T-helper 2 cell treated with Interferon-gamma antibody and Interleukin-4, amounts not matched to agents 100 ng/mL and 5 ng/mL, for 36 hours (primary cell): ENCODE measurements around the gene PRRX2. TPM values are rescaled to one million over a fixed set of nuclear protein-coding genes. Genes with fewer than 3 reads are reported as not detected.

ENCODE experiments used
- intact Hi-C: fragments of 100-400 bp; cut with micrococcal nuclease; formaldehyde crosslinking; loops from one replicate; pipeline ENCODE4 v1.15.1; 2023
- total RNA-seq: library from RNA; stranded (reverse); gene quantifications from 2 replicates; pipeline ENCODE4 v1.2.3, GENCODE V29; 2022

PRRX2 gene
- 0.64 and 0.73 TPM in 2 replicates for total RNA-seq

- intact Hi-C loops = no loop called here
Measured at GRCh38 chr9:129665389-129665775, at the start of gene PRRX2. TSS of gene PRRX2 (plus strand) at chr9:129665647. CDS start at chr9:129665868, 221 bp downstream.

GRCh38 chr9:129617167-129617566, 48.3 kb upstream of the PRRX2 start:
- intact Hi-C loops = loop anchor here (10.0 kb wide), 1 partner anchor 232 kb away; no protein-coding TSS in a partner anchor

- intact Hi-C loops = loop anchor here (10.0 kb wide), 1 partner anchor 235 kb away; no protein-coding TSS in a partner anchor
Measured at GRCh38 chr9:129619787-129620668, 45.4 kb upstream of the PRRX2 start.

- intact Hi-C loops = no loop called here
Measured at GRCh38 chr9:129620669-129621295, 44.7 kb upstream of the PRRX2 start, which contains the start of gene C9orf50. TSS of gene C9orf50 (minus strand) at chr9:129621101. CDS start at chr9:129620574, 527 bp downstream.

GRCh38 chr9:129623331-129623730, 42.1 kb upstream of the PRRX2 start:
- intact Hi-C loops = no loop called here

- intact Hi-C loops = loop anchor here (1.0 kb wide), 1 partner anchor 485 kb away; no protein-coding TSS in a partner anchor
Measured at GRCh38 chr9:129624168-129624759, 41.2 kb upstream of the PRRX2 start.

GRCh38 chr9:129624947-129625346, 40.5 kb upstream of the PRRX2 start:
- intact Hi-C loops = loop anchor here (1.0 to 5.0 kb wide), 2 partner anchors 262 to 486 kb away; no protein-coding TSS in a partner anchor

GRCh38 chr9:129626079-129626624, 39.3 kb upstream of the PRRX2 start, which contains the start of gene NTMT1:
TSS of gene NTMT1 (plus strand) at chr9:129626163. CDS start at chr9:129632704, 6,541 bp downstream.
- intact Hi-C loops = loop anchor here (1.0 to 5.0 kb wide), 3 partner anchors 16 to 545 kb away; partner anchors contain the start of genes ASB6 and DOLPP1

- intact Hi-C loops = loop anchor here (1.0 to 5.0 kb wide), 3 partner anchors 16 to 545 kb away; partner anchors contain the start of genes ASB6 and DOLPP1
Measured at GRCh38 chr9:129626625-129627284, 38.7 kb upstream of the PRRX2 start.

- intact Hi-C loops = loop anchor here (5.0 kb wide), 1 partner anchor 260 kb away; no protein-coding TSS in a partner anchor
Measured at GRCh38 chr9:129627556-129628440, 37.6 kb upstream of the PRRX2 start.

GRCh38 chr9:129628709-129629108, 36.7 kb upstream of the PRRX2 start:
- intact Hi-C loops = loop anchor here (5.0 kb wide), 1 partner anchor 259 kb away; no protein-coding TSS in a partner anchor

GRCh38 chr9:129629251-129629820, 36.1 kb upstream of the PRRX2 start:
- intact Hi-C loops = loop anchor here (5.0 kb wide), 1 partner anchor 258 kb away; no protein-coding TSS in a partner anchor

- intact Hi-C loops = no loop called here
Measured at GRCh38 chr9:129630967-129631673, 34.3 kb upstream of the PRRX2 start.

- intact Hi-C loops = no loop called here
Measured at GRCh38 chr9:129631674-129632129, 33.7 kb upstream of the PRRX2 start.

- intact Hi-C loops = no loop called here
Measured at GRCh38 chr9:129632460-129632859, 33.0 kb upstream of the PRRX2 start.

- intact Hi-C loops = no loop called here
Measured at GRCh38 chr9:129633207-129633606, 32.2 kb upstream of the PRRX2 start.

- intact Hi-C loops = no loop called here
Measured at GRCh38 chr9:129633848-129634247, 31.6 kb upstream of the PRRX2 start.
